Hepatocyte (in vitro differentiated cells): Measurements from ENCODE around the gene KRTAP5-5. TPM values are rescaled to one million over a fixed set of nuclear protein-coding genes. Genes with fewer than 3 reads are reported as not detected.

Experiments
- DNase-seq: peaks from one replicate; pipeline ENCODE4 v3.0.0-alpha.2; 2016; ENCODE audit warnings: low spot score
- H2AFZ ChIP-seq: fragments of 200-600 bp; sonication (generic); 2 replicates; pipeline ENCODE4 v1.6.0; 2016; ENCODE audit warnings: antibody characterized with exemption, mild to moderate bottlenecking
- H3K27ac ChIP-seq: fragments of 200-600 bp; sonication (generic); 2 replicates; pipeline ENCODE4 v1.5.1; 2016; ENCODE audit warnings: mild to moderate bottlenecking
- H3K27me3 ChIP-seq: fragments of 200-600 bp; sonication (generic); 2 replicates; pipeline ENCODE4 v1.6.1; 2016
- H3K36me3 ChIP-seq: fragments of 200-600 bp; sonication (generic); replicated peaks from 2 replicates; pipeline ENCODE4 v1.5.1; 2016; ENCODE audit warnings: low read depth; ENCODE audit not compliant: insufficient read depth
- H3K4me1 ChIP-seq: fragments of 200-600 bp; sonication (generic); 2 replicates; pipeline ENCODE4 v1.5.1; 2016; ENCODE audit warnings: mild to moderate bottlenecking, moderate library complexity; ENCODE audit not compliant: insufficient read depth
- H3K4me2 ChIP-seq: fragments of 200-600 bp; sonication (generic); 2 replicates; pipeline ENCODE4 v1.6.0; 2016
- H3K4me3 ChIP-seq: fragments of 200-600 bp; sonication (generic); 2 replicates; pipeline ENCODE4 v1.5.1; 2016; ENCODE audit warnings: mild to moderate bottlenecking
- H3K79me2 ChIP-seq: fragments of 200-600 bp; sonication (generic); 2 replicates; pipeline ENCODE4 v1.6.0; 2017; ENCODE audit warnings: mild to moderate bottlenecking
- H3K9me2 ChIP-seq: fragments of 200-600 bp; sonication (generic); replicated peaks from 2 replicates; pipeline ENCODE4 v1.6.0; 2017; ENCODE audit warnings: mild to moderate bottlenecking; ENCODE audit not compliant: insufficient read depth
- H3K9me3 ChIP-seq: fragments of 200-600 bp; sonication (generic); 2 replicates; pipeline ENCODE4 v1.5.1; 2016; ENCODE audit warnings: low read depth, mild to moderate bottlenecking
- H4K20me1 ChIP-seq: fragments of 200-600 bp; sonication (generic); 2 replicates; pipeline ENCODE4 v1.6.0; 2016; ENCODE audit warnings: mild to moderate bottlenecking; ENCODE audit not compliant: insufficient read depth, poor library complexity, severe bottlenecking
- CTCF ChIP-seq: fragments of 200-600 bp; sonication (generic); IDR thresholded peaks from 2 replicates; pipeline ENCODE4 v1.5.1; 2016; ENCODE audit warnings: antibody characterized with exemption, mild to moderate bottlenecking; ENCODE audit not compliant: poor library complexity
- EZH2 ChIP-seq: fragments of 200-600 bp; sonication (generic); IDR thresholded peaks from 2 replicates; pipeline ENCODE4 v1.6.1; 2016; ENCODE audit warnings: antibody characterized with exemption, mild to moderate bottlenecking, borderline replicate concordance
- EZH2phosphoT487 ChIP-seq: fragments of 200-600 bp; sonication (generic); IDR thresholded peaks from one replicate; pipeline ENCODE4 v1.6.1; 2018; ENCODE audit warnings: antibody characterized with exemption, mild to moderate bottlenecking, low read depth, moderate library complexity; ENCODE audit not compliant: unreplicated experiment, severe bottlenecking
- WGBS: methylation state at CpG from one replicate; pipeline ENCODE4 v1.1.6; 2016; ENCODE audit warnings: low lambda C conversion rate; ENCODE audit errors: missing lambda C conversion rate; 5-methylcytosine and 5-hydroxymethylcytosine counted together
- polyA plus RNA-seq: library from polyadenylated mRNA; unstranded; fragments of >200 nt; fragmentation: Nextera tagmentation; extraction: Ambion mirVana; gene quantifications from 2 replicates; pipeline ENCODE4 v1.2.1, GENCODE V29; 2016
- total RNA-seq: library from RNA; depleted of rRNA; stranded (reverse); fragments of >200 nt; gene quantifications from 2 replicates; pipeline ENCODE4 v1.2.3, GENCODE V29; 2014

Gene KRTAP5-5
- total and polyA plus RNA-seq, 2 experiments from 2014 or later = 0.54 TPM; not detected in 1

DNA sequence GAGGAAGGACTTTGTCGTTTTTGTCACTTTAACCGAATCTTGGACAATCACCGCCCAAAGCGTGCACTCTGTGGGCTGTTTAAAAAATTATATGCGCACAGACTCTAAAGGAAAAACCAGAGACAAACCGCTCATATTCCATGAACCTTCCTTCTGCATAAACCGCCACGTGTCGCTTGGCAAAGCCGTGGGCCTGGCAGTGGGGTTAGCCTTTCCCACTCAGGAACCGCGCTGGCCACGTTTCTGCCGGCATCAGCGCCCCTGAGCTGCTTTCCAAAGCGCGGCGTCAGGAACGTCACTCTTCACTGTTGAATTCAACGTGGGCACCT lies 22.8 kb downstream of the KRTAP5-5 start:
- DNase-seq = no peak
- H3K4me2 ChIP-seq = no peak overlapping the region
- H3K27ac ChIP-seq = no peak overlapping the region
- no peak overlapping the region for H3K4me3 ChIP-seq
- no peak overlapping the region for H2AFZ ChIP-seq
- H3K4me1 ChIP-seq = peaks cover 43% of the 10 kb centered on the region
- H3K9me2 ChIP-seq = no peaks in the 10 kb centered on the region
- no peak for TF ChIP-seq EZH2phosphoT487
- WGBS = 56% methylated on average over 20 of the region's 20 CpGs
- H3K36me3 ChIP-seq = no peaks in the 10 kb centered on the region
- no peaks in the 10 kb centered on the region for H3K79me2 ChIP-seq
- H3K9me3 ChIP-seq = no peaks in the 10 kb centered on the region
- no peaks in the 10 kb centered on the region for H4K20me1 ChIP-seq
- no peaks in the 10 kb centered on the region for H3K27me3 ChIP-seq

DNA sequence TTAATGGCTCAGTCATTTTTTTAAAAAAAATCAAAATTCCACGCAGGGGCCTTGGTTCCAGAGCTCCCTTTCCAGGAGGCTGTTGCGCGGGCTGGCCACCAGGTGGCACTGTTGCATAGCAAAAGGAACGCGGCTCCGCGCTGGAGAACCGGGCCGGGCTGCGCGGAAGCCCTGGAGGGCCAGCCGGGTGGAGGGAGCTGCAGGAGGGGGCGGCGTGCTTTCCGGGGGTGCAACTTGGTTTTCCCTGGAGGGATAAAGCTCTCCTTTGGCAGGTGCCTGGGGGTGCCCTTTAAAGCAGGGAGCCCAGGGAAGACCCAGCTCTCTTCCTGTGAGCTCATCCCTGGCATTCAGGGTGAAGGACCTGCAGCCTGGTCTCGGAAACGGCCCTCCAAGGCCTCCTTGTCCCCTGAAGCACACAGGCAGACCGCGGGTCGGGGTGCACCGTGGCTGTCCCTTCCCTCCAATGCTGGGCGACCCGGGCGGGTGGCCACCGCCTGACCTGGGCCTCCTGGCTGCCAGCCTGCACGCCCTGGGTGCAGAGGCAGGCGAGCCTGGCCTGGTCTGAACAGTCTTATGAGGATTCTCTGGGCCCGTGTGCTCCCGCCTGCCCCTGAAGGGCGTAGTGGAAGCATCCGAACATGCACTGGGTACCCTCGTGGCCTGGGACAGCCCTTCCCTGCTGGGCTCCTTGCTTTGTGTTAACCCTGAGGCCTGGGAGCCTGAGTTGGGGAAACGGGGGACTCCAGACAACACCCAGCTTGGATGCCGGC lies 23.4 kb downstream of the KRTAP5-5 start:
- H2AFZ ChIP-seq = no peak overlapping the region
- WGBS = 37% methylated on average over 33 of the region's 34 CpGs
- H3K79me2 ChIP-seq = no peaks in the 10 kb centered on the region
- no peak overlapping the region for H3K4me3 ChIP-seq
- peak; percentile 99 for TF ChIP-seq CTCF
- no peak for TF ChIP-seq EZH2
- peak overlapping the region; percentile 86 for H3K27ac ChIP-seq
- no peaks in the 10 kb centered on the region for H4K20me1 ChIP-seq
- DNase-seq = peak; percentile 85
- no peaks in the 10 kb centered on the region for H3K9me2 ChIP-seq
- H3K36me3 ChIP-seq = no peaks in the 10 kb centered on the region
- no peaks in the 10 kb centered on the region for H3K27me3 ChIP-seq
- H3K9me3 ChIP-seq = no peaks in the 10 kb centered on the region
- H3K4me2 ChIP-seq = peak overlapping the region; percentile 61
- H3K4me1 ChIP-seq = peaks cover 43% of the 10 kb centered on the region

GRCh38 chr11:1653541-1654387 lies 24.2 kb downstream of the KRTAP5-5 start:
- no peak overlapping the region for H3K4me2 ChIP-seq
- peaks cover 43% of the 10 kb centered on the region for H3K4me1 ChIP-seq
- no peak overlapping the region for H2AFZ ChIP-seq
- no peaks in the 10 kb centered on the region for H3K36me3 ChIP-seq
- H3K27ac ChIP-seq = peak overlapping the region; percentile 86
- no peak for DNase-seq
- H3K9me3 ChIP-seq = no peaks in the 10 kb centered on the region
- H3K79me2 ChIP-seq = no peaks in the 10 kb centered on the region
- WGBS = 84% methylated on average over 12 of the region's 14 CpGs
- no peaks in the 10 kb centered on the region for H3K27me3 ChIP-seq
- H4K20me1 ChIP-seq = no peaks in the 10 kb centered on the region
- no peak overlapping the region for H3K4me3 ChIP-seq
- no peaks in the 10 kb centered on the region for H3K9me2 ChIP-seq
- TF ChIP-seq EZH2 (no peak), EZH2phosphoT487 (no peak), CTCF (no peak)
